ENCODE data around the gene FCAMR.

FCAMR gene

DNA sequence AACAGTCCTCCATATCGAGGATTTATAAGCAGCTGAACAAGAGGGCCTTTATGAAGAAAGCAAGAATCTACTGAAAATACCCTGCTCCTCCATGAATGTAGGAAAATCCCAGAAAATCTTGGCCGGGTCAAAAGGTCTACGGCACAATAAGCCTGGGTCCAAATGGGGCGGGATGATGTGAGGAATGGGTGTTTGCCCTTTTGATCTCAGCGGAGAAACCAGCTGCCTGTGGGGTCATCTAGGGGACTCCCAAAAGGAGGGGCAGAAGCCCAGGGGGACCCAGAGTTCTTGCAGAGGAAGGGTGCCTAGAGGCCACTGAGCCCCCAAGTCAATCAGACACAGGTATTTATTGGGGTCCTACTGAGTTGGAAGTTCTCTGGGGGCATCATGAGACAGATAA is 12.6 kb downstream of the FCAMR start:
- DNase-seq: no peak

GRCh38 chr1:206955476-206956451 is 14.5 kb downstream of the FCAMR start:
- no peak for DNase-seq

DNA sequence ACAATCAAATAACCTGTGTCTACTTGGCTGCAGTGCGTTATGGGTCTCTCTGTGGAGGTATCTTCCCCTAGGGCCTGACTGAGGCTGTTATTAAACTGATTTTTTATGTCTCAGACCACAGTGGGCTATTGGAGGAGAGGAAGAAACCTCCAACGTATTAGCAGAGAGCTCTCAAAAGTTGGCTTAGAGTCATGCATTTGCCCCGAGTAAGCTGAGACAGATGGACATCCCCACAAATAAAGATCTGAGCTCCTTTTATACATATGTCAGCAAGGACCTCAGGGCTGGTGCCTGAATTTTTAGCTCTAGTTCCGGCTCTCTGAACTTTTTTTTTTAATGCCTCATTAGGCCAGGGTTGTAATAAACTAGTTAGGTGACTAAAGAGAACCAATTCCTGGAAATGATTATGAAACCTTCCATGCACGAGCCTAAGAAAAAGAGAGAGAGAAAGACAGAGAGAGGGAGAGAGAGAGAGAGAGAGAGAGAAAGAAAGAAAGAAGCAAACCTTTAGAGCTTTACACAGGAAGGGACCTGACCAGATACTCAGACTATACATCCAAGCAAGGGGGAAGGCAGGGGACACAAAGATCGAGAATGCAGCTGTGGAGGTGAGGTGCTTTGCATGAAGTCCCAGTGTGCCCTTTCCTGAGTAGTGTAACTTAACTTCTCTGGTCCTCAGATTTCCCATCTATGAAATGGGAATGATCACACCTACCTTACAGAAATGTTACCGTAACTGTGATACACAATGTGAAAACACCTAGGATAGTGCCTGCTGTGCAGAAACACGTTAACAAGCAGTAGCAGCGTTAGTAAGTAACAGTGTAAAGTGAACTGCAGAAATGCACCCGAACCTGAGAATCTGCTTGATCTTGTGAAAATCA is 15.6 kb downstream of the FCAMR start:
- DNase-seq: no peak

DNA sequence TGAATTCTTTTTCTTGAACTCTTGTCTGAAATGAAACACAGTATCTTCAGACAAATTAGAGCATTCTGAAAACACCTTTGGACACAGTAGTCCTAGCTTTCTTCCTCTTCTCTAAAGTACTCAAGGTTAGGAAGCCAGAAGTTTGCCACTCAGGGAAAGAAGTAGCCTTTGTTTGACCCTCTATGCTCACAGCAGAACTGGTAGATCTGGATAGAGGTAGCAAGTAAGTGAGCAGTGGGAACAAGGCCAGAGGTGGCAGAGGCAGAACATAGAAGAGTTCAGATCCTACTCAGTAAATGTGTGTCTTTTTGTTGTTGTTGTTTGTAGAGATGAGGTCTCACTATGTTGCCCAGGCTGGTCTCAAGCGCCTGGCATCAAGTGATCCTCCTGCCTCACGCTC is 16.6 kb downstream of the FCAMR start:
- DNase-seq: no peak

GRCh38 chr1:206953126-206953525 is 17.1 kb downstream of the FCAMR start:
- no peak for DNase-seq

DNA sequence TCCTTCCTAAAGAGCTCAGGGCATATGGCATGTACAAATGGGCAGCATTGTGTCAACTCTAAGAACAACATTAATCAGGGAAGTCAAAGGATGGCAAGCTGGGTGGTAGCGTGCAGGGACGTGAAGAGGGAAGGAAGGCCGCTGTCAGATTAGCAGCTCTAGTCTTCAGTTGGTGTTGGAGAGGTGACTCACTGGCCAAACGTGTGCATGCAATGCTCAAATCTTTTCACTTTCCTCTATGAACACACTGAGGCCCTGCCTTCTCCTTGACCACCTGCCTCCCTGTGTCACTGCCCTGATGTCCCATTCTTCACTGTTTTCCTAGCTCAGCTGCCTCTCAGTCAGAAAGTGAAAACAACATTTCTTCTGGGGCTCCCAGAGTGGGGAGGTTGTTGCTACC is 18.1 kb downstream of the FCAMR start:
- no peak for DNase-seq

- DNase-seq: no peak
Observed at GRCh38 chr1:206951318-206952100, 18.8 kb downstream of the FCAMR start.

- DNase-seq: no peak
Observed at GRCh38 chr1:206949641-206950040, 20.6 kb downstream of the FCAMR start.

DNA sequence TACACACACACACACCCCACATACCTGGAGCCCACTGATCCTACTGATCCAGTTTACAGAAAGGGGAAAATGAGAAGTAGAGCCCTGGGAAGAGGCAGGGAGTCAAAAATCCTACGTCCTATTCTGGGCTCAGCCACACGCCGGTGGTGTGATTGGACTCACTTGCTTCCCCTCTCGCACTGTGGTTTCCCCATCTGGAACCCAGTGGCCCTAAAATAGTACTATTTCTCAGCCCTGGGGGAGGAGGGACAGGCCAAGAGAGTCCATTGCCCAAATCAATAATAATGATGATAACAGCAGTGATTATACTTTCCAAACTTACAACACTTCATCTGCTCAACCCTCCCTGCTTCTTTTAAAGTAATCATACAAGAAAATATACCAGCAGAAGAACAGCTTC is 21.1 kb downstream of the FCAMR start:
- no peak for DNase-seq

DNA sequence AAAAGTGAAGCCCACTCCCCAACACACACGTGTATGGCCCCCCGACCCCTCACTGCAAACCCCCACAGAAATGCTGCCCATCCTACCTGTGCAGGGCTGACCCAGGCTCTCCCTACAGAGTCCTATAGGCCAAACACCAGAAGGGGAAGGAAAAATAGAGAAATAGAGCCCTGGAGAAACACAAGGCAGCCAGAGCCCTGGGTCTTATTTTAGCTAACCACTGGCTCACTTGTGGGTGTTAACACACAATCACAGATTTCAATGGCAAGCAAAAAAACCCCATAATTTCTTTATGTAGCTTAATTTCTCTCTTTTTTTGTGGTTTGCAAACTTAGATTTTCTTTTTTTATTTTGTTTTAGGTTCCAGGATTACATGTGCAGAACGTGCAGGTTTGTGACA is 23.0 kb downstream of the FCAMR start:
- no peak for DNase-seq

DNA sequence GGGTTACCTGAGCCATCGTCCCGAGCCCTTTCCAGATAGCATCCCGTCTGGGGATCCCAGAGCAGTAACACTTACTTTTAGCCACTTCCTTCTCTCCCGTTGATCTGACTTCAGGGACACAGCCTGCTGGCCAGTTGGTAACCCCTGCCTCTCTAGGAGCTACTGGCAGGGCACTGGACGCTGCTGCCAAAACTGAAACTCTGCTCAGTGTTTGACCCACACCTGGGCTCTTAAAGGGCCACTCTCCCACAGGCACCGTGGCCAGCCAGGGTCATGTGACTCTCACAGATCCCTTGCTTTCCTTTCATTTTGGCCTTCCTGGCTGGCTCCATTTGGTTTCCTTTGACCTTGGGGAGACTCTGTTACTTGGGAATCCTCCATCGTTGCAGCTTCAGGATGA is 24.0 kb downstream of the FCAMR start, which contains the start of gene PIGR:
Gene PIGR (minus strand): TSS at position 206 of the 400 bp plus-strand sequence. CDS start 5,935 bp downstream, outside the sequence.
- no peak for DNase-seq

DNA sequence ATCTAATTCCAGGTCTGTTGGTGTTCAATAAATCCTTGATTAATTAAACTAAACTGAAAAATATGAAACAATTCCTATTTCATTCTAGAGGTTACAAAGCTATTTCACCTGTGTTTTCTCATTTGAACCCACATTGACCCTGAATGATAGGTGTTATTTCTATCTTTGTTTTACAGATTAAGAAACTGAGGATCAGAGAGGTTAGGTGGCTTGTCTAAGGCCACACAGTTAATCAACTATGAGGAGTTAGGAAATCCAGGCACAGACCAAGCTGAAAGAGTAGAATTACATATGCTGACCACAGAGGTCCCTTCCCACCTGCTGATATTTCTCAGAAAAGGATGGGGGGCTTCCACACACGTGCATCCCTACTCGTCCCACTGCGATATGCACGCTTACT is 24.5 kb downstream of the FCAMR start:
- DNase-seq: no peak

- no peak for DNase-seq
Observed at GRCh38 chr1:206944703-206945102, 25.6 kb downstream of the FCAMR start.

- DNase-seq: no peak
Observed at GRCh38 chr1:206941766-206942418, 28.4 kb downstream of the FCAMR start.

GRCh38 chr1:206940588-206940936 is 29.7 kb downstream of the FCAMR start:
- no peak for DNase-seq

DNA sequence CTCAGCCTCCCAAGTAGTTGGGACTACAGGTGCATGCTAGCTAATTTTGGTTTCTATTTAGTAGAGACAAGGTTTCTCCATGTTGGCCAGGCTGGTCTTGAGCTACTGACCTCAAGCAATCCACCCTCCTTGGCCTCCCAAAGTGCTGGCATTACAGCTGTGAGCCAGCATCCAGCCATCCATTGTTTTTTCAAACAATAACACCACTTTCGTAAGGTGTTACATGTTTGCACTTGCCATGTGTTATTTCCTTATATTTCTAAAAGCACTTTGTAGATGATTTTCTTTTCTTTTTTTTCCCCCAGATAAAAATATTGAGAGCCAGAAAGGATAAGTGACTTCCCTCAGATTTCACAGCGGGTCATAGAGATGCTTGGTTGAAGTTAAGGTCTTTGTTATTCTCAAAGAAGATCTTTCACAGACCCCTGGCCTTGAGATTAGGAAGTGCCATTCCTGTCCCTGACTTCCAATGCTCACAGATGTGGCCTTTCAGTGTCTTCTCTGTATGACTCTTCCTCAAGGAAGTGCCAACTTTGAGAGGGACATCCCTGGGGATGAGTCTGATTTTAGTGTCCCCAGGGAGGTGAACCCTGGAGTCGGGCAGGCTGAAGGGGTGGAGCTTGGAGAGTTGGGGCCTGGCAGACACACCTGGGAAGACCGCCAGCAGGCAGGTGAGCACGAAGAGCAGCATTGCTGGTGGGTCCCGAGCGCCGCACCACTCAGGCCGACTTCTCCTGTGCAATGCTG is 30.2 kb downstream of the FCAMR start:
- DNase-seq: no peak

DNA sequence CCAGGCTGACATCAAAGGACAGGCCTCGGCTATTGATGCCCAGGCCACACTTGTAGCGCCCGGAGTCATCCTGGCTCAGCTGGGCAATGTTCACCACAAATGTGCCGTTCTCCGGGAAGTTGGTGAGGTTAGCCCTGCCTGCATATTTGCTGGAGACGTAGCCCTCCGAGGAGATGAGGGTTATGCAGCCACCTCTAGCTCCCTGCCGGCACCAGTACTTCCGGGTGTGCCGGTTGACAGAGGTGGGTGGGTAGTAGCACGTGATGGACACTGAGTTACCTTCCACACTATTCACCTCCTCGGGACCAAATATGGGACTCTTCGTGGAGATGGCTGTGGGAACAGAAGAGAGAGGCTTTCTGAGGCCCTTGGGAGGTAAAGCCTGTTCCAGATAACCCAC is 31.1 kb downstream of the FCAMR start:
- DNase-seq: no peak

DNA sequence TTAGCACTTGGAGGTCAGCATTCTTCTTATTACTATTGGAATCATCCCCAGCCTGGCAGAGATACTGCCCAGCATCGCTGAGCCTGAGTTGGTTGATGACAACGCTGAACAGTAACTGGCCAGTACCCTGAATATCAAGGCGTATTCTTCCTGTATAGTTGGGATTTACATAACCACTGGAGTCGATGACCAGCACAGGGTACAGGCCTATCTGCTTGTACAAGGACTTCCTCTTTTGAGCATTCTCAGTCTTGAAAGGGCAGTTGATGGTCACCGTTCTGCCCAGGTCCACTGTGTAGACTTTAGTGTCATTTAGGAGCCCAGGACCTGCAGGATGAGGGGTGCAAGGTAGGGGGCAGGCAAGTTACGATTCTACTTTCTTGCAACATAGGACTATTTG is 32.8 kb downstream of the FCAMR start:
- DNase-seq: no peak

DNA sequence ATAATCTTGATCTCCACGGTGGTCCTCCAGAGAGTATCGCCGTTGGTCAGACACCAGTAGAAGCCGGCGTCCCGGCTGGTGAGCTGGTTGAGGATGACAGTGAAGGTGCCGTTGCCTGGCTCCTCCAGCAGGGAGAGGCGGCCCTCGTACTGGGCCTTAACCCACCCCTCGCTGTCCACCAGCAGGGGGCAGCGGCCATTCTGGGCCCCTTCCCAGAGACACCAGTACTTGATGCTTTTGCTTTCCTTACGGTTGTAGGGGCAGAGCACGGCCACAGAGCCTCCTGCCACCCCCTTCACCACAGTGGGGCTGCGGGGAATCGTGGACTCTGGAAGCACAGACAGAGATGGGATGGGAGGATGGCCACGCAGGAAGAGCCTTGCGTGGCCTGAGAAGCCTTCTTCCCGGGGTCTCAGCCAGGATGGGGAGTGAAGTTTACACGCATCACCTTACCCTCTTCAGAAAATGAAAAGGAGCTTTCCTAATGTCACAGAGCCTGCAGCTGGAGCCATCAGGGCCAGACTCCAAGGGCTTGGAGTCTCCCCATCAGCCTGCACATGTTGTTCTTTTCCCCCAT is 34.7 kb downstream of the FCAMR start:
- peak; percentile 30 for DNase-seq

DNA sequence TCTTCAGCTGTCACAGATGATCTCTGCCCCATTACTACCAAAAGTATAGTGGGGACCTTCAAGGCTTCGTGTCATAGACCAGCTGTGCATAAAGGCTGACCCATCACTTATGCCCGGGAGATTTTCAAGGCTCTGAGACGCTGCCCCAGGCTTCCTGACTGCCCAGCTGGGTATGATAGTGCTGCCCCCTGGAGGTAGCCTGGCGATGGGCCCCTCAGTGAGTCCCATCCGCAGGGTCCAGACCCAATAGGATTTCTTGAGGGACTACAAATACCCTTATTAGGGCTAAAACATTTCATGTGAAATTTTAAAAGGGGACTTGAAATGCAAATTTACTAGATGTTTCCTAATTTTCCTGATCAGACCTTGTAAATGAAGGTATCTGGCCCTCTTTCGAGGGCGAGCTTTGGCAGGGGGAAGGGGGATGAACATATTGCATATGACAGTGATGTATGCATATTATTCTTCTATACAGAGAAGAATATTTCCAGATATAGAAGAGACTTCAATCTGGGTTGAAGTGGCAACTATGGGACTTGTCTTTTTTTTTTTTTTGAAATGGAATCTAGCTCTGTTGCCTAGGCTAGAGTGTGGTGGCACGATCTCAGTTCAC is 36.8 kb downstream of the FCAMR start:
- no peak for DNase-seq

DNA sequence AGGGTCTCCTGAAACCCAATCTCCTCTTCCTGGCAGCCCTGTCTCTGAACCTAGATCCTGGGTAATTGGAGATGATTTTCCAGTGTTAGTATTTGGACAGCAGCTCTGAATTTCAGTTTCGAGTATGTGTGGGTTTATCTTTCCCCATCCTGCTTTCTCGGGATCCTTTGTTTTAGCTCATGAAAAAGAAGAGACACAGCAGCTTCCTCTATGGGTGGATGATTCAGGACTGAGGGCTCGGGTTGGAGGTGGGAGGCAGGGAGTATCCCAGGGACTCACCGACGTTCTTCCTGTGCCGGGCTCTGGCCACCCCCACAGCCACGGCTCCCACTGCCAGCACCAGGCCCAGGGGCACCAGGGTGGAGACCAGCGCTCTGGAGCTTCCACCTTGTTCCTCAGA is 38.1 kb downstream of the FCAMR start:
- no peak for DNase-seq

All from fibroblast of skin of back (primary cell).